ENCODE results near the gene DYNC2H1.
A peak's percentile ranks its signal among the peaks of the same experiment; 100 is the strongest.

The DYNC2H1 gene

GRCh38 chr11:103108933-103109817 is at the start of gene DYNC2H1:
DYNC2H1 (plus strand) TSS chr11:103109426; CDS start chr11:103109575, 149 bp downstream.
- peak; percentile 70 to 78 for DNase-seq (ENCODE audit: low read depth in 2 of 2)

- DNase-seq (ENCODE audit: low read depth in 2 of 2) = no peak
Observed at GRCh38 chr11:103061656-103062055, 47.6 kb upstream of the DYNC2H1 start.

GRCh38 chr11:103067118-103067517 is 42.1 kb upstream of the DYNC2H1 start:
- no peak for DNase-seq (ENCODE audit: low read depth in 2 of 2)

- DNase-seq (ENCODE audit: low read depth in 2 of 2) = no peak
Observed at GRCh38 chr11:103069367-103069766, 39.9 kb upstream of the DYNC2H1 start.

- no peak for DNase-seq (ENCODE audit: low read depth in 2 of 2)
Observed at GRCh38 chr11:103070142-103070541, 39.1 kb upstream of the DYNC2H1 start.

- no peak for DNase-seq (ENCODE audit: low read depth in 2 of 2)
Observed at GRCh38 chr11:103071008-103071407, 38.2 kb upstream of the DYNC2H1 start.

GRCh38 chr11:103076361-103076760 is 32.9 kb upstream of the DYNC2H1 start:
- no peak for DNase-seq (ENCODE audit: low read depth in 2 of 2)

GRCh38 chr11:103077554-103077953 is 31.7 kb upstream of the DYNC2H1 start:
- no peak for DNase-seq (ENCODE audit: low read depth in 2 of 2)

GRCh38 chr11:103078710-103079109 is 30.5 kb upstream of the DYNC2H1 start:
- DNase-seq (ENCODE audit: low read depth in 2 of 2) = no peak

- no peak for DNase-seq (ENCODE audit: low read depth in 2 of 2)
Observed at GRCh38 chr11:103079833-103080232, 29.4 kb upstream of the DYNC2H1 start.

- no peak for DNase-seq (ENCODE audit: low read depth in 2 of 2)
Observed at GRCh38 chr11:103085758-103086365, 23.4 kb upstream of the DYNC2H1 start.

GRCh38 chr11:103086461-103086860 is 22.8 kb upstream of the DYNC2H1 start:
- no peak for DNase-seq (ENCODE audit: low read depth in 2 of 2)

- DNase-seq (ENCODE audit: low read depth in 2 of 2) = no peak
Observed at GRCh38 chr11:103091064-103091800, 18.0 kb upstream of the DYNC2H1 start.

- peak; percentile 89 to 94 for DNase-seq (ENCODE audit: low read depth in 2 of 2)
Observed at GRCh38 chr11:103091801-103092524, 17.3 kb upstream of the DYNC2H1 start, which contains the start of gene DCUN1D5. DCUN1D5 (minus strand) TSS chr11:103092160; CDS start chr11:103091872, 288 bp downstream.

GRCh38 chr11:103097279-103097678 is 11.9 kb upstream of the DYNC2H1 start:
- DNase-seq (ENCODE audit: low read depth in 2 of 2) = no peak

GRCh38 chr11:103109818-103110388 is 677 bp downstream of the DYNC2H1 start:
- no peak for DNase-seq (ENCODE audit: low read depth in 2 of 2)

GRCh38 chr11:103110391-103110790 is 1.2 kb downstream of the DYNC2H1 start:
- DNase-seq (ENCODE audit: low read depth in 2 of 2) = no peak

- no peak for DNase-seq (ENCODE audit: low read depth in 2 of 2)
Observed at GRCh38 chr11:103111400-103111799, 2.2 kb downstream of the DYNC2H1 start.

GRCh38 chr11:103112364-103112763 is 3.1 kb downstream of the DYNC2H1 start:
- no peak for DNase-seq (ENCODE audit: low read depth in 2 of 2)

- DNase-seq (ENCODE audit: low read depth in 2 of 2) = no peak
Observed at GRCh38 chr11:103114836-103115235, 5.6 kb downstream of the DYNC2H1 start.

- DNase-seq (ENCODE audit: low read depth in 2 of 2) = no peak
Observed at GRCh38 chr11:103125462-103125861, 16.2 kb downstream of the DYNC2H1 start.
